Testis (tissue), 2 donors: ENCODE data around the gene CASK.

Source experiments
- CTCF ChIP-seq, 3 experiments: fragments of 450-650 bp in 2 of 3; fragments of 200-600 bp in 1 of 3; sonication (generic) in 1 of 3; IDR thresholded peaks; one replicate each; pipeline ENCODE4 v1.5.1; 2016 to 2019; ENCODE audit warnings: antibody characterized with exemption in 3 of 3, mild to moderate bottlenecking in 2 of 3, moderate library complexity in 1 of 3
- POLR2A ChIP-seq: fragments of 450-650 bp; IDR thresholded peaks from one replicate; pipeline ENCODE4 v1.6.1; 2017; ENCODE audit warnings: antibody characterized with exemption, mild to moderate bottlenecking, moderate library complexity

GRCh38 chrX:41600291-41600690, 323.1 kb downstream of the CASK start:
- TF ChIP-seq POLR2A (no peak), CTCF (IDR thresholded peaks at IDR 0.05) (no peak)
